ENCODE data around the gene LST1.

DNA sequence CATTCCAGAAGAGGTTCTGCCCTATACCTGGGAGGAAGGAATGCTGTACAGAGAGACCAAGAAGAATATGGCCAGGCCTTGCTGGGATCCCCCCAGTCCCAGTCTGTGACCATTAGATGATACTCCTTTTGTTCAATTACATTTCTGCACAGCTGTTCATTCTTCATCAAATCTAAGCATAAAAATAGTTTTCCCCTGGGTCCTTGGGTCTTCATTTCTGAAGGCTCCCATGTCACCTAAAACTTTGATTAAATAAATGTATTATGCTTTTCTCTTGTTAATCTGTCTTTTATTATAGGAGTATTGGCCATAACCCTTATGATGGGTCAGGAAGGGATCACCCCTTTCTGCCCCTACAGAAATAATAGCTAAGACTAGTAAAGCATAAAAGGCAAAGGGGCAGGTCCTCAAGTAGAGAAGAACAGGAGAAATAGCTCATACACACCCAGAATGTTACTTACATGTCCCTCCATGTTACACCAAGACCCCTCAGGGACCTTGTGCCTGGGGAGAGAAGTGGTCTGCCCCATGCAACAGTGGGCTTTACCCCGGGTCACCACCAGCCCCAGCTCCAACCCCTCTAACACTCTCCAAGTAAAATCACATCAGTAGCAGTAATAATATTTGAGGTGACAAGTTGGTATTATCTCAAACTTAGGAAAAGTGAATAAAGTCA, 16.1 kb upstream of the LST1 start:
- TF ChIP-seq POLR2A (IDR thresholded peaks at IDR 0.05; ENCODE audit: low read depth, low read length) (no peak), CEBPB (IDR thresholded peaks at IDR 0.05; ENCODE audit: low read depth, low read length) (no peak), MXI1 (IDR thresholded peaks at IDR 0.05; ENCODE audit: borderline replicate concordance, low read depth, low read length) (no peak)
- TF ChIP-seq, protein P1, sequence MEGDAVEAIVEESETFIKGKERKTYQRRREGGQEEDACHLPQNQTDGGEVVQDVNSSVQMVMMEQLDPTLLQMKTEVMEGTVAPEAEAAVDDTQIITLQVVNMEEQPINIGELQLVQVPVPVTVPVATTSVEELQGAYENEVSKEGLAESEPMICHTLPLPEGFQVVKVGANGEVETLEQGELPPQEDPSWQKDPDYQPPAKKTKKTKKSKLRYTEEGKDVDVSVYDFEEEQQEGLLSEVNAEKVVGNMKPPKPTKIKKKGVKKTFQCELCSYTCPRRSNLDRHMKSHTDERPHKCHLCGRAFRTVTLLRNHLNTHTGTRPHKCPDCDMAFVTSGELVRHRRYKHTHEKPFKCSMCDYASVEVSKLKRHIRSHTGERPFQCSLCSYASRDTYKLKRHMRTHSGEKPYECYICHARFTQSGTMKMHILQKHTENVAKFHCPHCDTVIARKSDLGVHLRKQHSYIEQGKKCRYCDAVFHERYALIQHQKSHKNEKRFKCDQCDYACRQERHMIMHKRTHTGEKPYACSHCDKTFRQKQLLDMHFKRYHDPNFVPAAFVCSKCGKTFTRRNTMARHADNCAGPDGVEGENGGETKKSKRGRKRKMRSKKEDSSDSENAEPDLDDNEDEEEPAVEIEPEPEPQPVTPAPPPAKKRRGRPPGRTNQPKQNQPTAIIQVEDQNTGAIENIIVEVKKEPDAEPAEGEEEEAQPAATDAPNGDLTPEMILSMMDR (conservative IDR thresholded peaks at IDR 0.05; ENCODE audit: low read depth, low read length) = no peak
